Heart right ventricle (tissue), 16 donors: Measurements from ENCODE around the gene UBL3. TPM values are rescaled to one million over a fixed set of nuclear protein-coding genes. Genes with fewer than 3 reads are reported as not detected.

ENCODE experiments used
- ATAC-seq, 8 donors: fragments of 200-7000 bp; cut with Tn5 transposase; one replicate each; pipeline ENCODE4 v1.9.1; 2020; ENCODE audit warnings: mild to moderate bottlenecking in 8 of 8, moderate library complexity in 8 of 8, moderate number of reproducible peaks in 1 of 8
- DNase-seq, 2 donors: peaks; one replicate each; pipeline ENCODE4 v3.0.0-alpha.2; 2020
- H3K27ac ChIP-seq, 10 donors: fragments of 200-600 bp; sonication (generic) in 2 of 10; one replicate each; pipeline versions ENCODE4 v1.5.0 to v1.8.0; 2020 to 2022; ENCODE audit warnings: mild to moderate bottlenecking in 3 of 10
- H3K27me3 ChIP-seq, 7 donors: fragments of 200-600 bp; one replicate each; pipeline ENCODE4 v1.8.0; 2021 to 2022; ENCODE audit warnings: mild to moderate bottlenecking in 2 of 7
- H3K36me3 ChIP-seq, 9 donors: fragments of 200-600 bp; sonication (generic) in 1 of 9; one replicate each; pipeline versions ENCODE4 v1.5.0 to v1.8.0; 2020 to 2022; ENCODE audit warnings: mild to moderate bottlenecking in 2 of 9
- H3K4me1 ChIP-seq, 9 donors: fragments of 200-600 bp; sonication (generic) in 1 of 9; one replicate each; pipeline versions ENCODE4 v1.5.0 to v1.8.0; 2020 to 2022; ENCODE audit warnings: mild to moderate bottlenecking in 4 of 9
- H3K4me3 ChIP-seq, 10 donors: fragments of 200-600 bp; sonication (generic) in 2 of 10; one replicate each; pipeline versions ENCODE4 v1.5.0 to v1.8.0; 2020 to 2022; ENCODE audit warnings: mild to moderate bottlenecking in 7 of 10, moderate library complexity in 2 of 10
- H3K9me3 ChIP-seq, 11 donors: fragments of 200-600 bp in 10 of 11; sonication (generic) in 2 of 11; one replicate each; pipeline versions ENCODE4 v1.5.0 to v1.8.0; 2013 to 2022; ENCODE audit warnings: mild to moderate bottlenecking in 2 of 11, control low read depth in 1 of 11, moderate library complexity in 1 of 11
- CTCF ChIP-seq, 9 donors: fragments of 200-600 bp; sonication (generic) in 2 of 9; IDR thresholded peaks; one replicate each; pipeline versions ENCODE4 v1.5.0 to v1.8.0; 2021 to 2022; ENCODE audit warnings: antibody characterized with exemption in 9 of 9, mild to moderate bottlenecking in 5 of 9, moderate library complexity in 1 of 9
- WGBS, 2 donors: extraction: QIAGEN DNeasy Blood & Tissue Kit; methylation state at CpG; one replicate each; pipeline ENCODE4 v1.1.7; 2013; ENCODE audit warnings: inconsistent platforms in 1 of 2; 5-methylcytosine and 5-hydroxymethylcytosine counted together
- intact Hi-C, 10 donors: fragments of 100-400 bp; cut with DNase I; formaldehyde crosslinking; loops; one replicate each; pipeline versions ENCODE4 v1.11.1 to v1.14.2; 2022
- polyA plus RNA-seq, 2 donors: library from polyadenylated mRNA; stranded (reverse); fragments of 200-250 nt; gene quantifications; one replicate each; pipeline ENCODE4 v1.2.3, GENCODE V29; 2013
- total RNA-seq, 10 donors: library from RNA; stranded (reverse); fragmentation: NEBNext Ultra II Directional in 3 of 10; extraction: Animal tissue kit (Norgen Biotek cat#: 25700) in 3 of 10; gene quantifications; one replicate each; pipeline versions ENCODE4 v1.2.1 to v1.2.4, GENCODE V29; 2021 to 2023
- donor health status: Arrhythmogenic right ventricular cardiomyopathy.
- donor health status: ischemic (EF 13 %, LVEDD 7.1; RV severe dilation, severe dysfunction).
- donor health status: healthy with polysubstance abuse.
- donor health status: DM: no; HTN: yes; CAD: no.
- donor health status: DM: no; HTN: no; CAD: no.
- donor health status: ischemic (EF 25% LVEDD 6.9; RV normal size, moderate dysfunction).
- donor health status: ischemic (EF 25% LVEDD 5.7; RV mildly dilated, moderate dysfunction).
- donor health status: healthy.
- donor health status: DM: yes; HTN: yes; CAD: no.
- donor health status: Ischemic cardiomyopathy.
- donor health status: ischemic (EF 35%, LVEDD 5.7; RV mildly dilated, moderate dysfunction).
- donor health status: nonischemic (EF 11% LVEDD 7.7; RV severe dilation, severe dysfunction).
- donor health status: DM: yes; HTN: yes; CAD: no.
- donor health status: PGD.
- donor health status: ischemic (EF 29% LVEDD 5.4; RV normal size, mild dysfunction).
- donor health status: nonischemic (EF 23%, LVEDD 6.1; RV moderate dilation, normal function).

Gene UBL3
- total and polyA plus RNA-seq, 12 donors = 6.7 to 24.3 (median 20.8) TPM

DNA sequence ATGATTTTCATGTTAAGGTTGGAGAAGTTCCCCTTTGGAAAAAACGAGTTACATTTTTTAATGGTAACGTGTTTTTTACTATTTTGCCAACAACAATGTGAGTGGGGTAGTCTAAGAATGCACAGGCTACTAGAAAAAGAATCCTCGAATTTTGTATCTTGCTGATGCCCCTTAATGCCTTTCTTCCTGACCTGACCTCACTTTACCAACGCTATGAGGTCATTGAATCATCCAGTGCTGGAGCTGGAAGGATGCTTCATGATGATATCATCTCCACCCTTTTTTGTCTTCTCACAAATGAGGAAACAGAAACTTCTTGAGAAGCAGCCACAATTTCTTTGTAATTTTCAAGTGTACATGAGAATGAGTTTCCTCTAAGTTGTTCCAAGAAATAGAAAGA, 8.2 kb upstream of the UBL3 start:
- H3K9me3 ChIP-seq = no peaks in the 10 kb centered on the region
- intact Hi-C loops = loop anchor here in 1 of 10 donors (10.0 kb wide), 1 partner anchor 354 kb away; no protein-coding TSS in a partner anchor
- ATAC-seq = no peak
- peaks cover 0 to 2% (median 0%) of the 10 kb centered on the region in 7 donors for H3K27me3 ChIP-seq
- peaks cover 0 to 8% (median 0%) of the 10 kb centered on the region in 9 donors for H3K4me1 ChIP-seq
- H3K36me3 ChIP-seq = no peaks in the 10 kb centered on the region
- 72 to 77% methylated on average over 4 of the region's 4 CpGs for WGBS, 2 donors
- TF ChIP-seq CTCF (IDR thresholded peaks at IDR 0.05) = no peak
- H3K27ac ChIP-seq = no peak overlapping the region
- no peak for DNase-seq
- H3K4me3 ChIP-seq = no peak overlapping the region

- DNase-seq (no peak), ATAC-seq (no peak)
- Histone ChIP-seq H3K27me3 (peaks cover 0 to 2% (median 0%) of the 10 kb centered on the region in 7 donors), H3K4me3 (no peak overlapping the region), H3K36me3 (no peaks in the 10 kb centered on the region), H3K9me3 (no peaks in the 10 kb centered on the region), H3K4me1 (peaks cover 0 to 8% (median 0%) of the 10 kb centered on the region in 9 donors), H3K27ac (no peak overlapping the region)
- intact Hi-C loops = loop anchor here in 1 of 10 donors (10.0 kb wide), 1 partner anchor 353 kb away; no protein-coding TSS in a partner anchor
- 62 to 71% methylated on average over 1 of the region's 1 CpG for WGBS, 2 donors
- TF ChIP-seq CTCF (IDR thresholded peaks at IDR 0.05) = no peak
These were observed 7.8 kb upstream of the UBL3 start for GRCh38 chr13:29858231-29858630.

GRCh38 chr13:29857085-29857484, 6.7 kb upstream of the UBL3 start:
- no peak overlapping the region for H3K4me3 ChIP-seq
- H3K27me3 ChIP-seq = peaks cover 0 to 2% (median 0%) of the 10 kb centered on the region in 7 donors
- WGBS, 2 donors = 97 to 98% methylated on average over 2 of the region's 2 CpGs
- TF ChIP-seq CTCF (IDR thresholded peaks at IDR 0.05) = no peak
- H3K9me3 ChIP-seq = no peaks in the 10 kb centered on the region
- H3K4me1 ChIP-seq = peaks cover 0 to 18% (median 0%) of the 10 kb centered on the region in 9 donors
- H3K27ac ChIP-seq = no peak overlapping the region
- ATAC-seq = no peak
- no peaks in the 10 kb centered on the region for H3K36me3 ChIP-seq
- DNase-seq = no peak
- intact Hi-C loops = loop anchor here in 1 of 10 donors (10.0 kb wide), 1 partner anchor 352 kb away; no protein-coding TSS in a partner anchor

- no peak for TF ChIP-seq CTCF (IDR thresholded peaks at IDR 0.05)
- DNase-seq (no peak), ATAC-seq (no peak)
- Histone ChIP-seq H3K9me3 (no peaks in the 10 kb centered on the region), H3K27me3 (peaks cover 0 to 2% (median 0%) of the 10 kb centered on the region in 7 donors), H3K4me3 (no peak overlapping the region), H3K36me3 (no peaks in the 10 kb centered on the region), H3K27ac (no peak overlapping the region), H3K4me1 (peaks cover 0 to 18% (median 0%) of the 10 kb centered on the region in 9 donors)
- intact Hi-C loops = loop anchor here in 1 of 10 donors (10.0 kb wide), 1 partner anchor 352 kb away; no protein-coding TSS in a partner anchor
- 75 to 86% methylated on average over 2 of the region's 2 CpGs for WGBS, 2 donors
These were observed 6.0 kb upstream of the UBL3 start for GRCh38 chr13:29856426-29856825.
